PC-9 (cell line): ENCODE results near the gene NAXD. TPM values are rescaled to one million over a fixed set of nuclear protein-coding genes. Genes with fewer than 3 reads are reported as not detected.

Source experiments
- BruUV-seq: library from RNA; stranded (reverse); fragments of 400-500 nt; replicated peaks from 2 replicates; lab custom pipeline; 2021; lab: Mats Ljungman, UMichigan
- CTCF ChIA-PET: fragments of 300-600 bp; sonication (Branson Sonifier 250); formaldehyde crosslinking; loops from one replicate; lab custom pipeline; 2022; ENCODE audit warnings: antibody characterized with exemption; lab: Charles Lee
- POLR2A ChIA-PET: fragments of 300-600 bp; sonication (Branson Sonifier 250); formaldehyde crosslinking; loops from one replicate; lab custom pipeline; 2022; ENCODE audit warnings: antibody characterized with exemption; ENCODE audit not compliant: unreplicated experiment; lab: Charles Lee
- DNase-seq, 2 experiments: peaks; one replicate each; pipeline versions ENCODE4 v3.0.0 to v3.0.0-alpha.2; 2015 to 2022; ENCODE audit warnings: mixed read lengths in 1 of 2
- H2AFZ ChIP-seq: fragments of 200-600 bp; sonication (generic); 2 replicates; pipeline ENCODE4 v1.8.1; 2017; ENCODE audit warnings: antibody characterized with exemption
- H3F3A ChIP-seq: fragments of 200-600 bp; sonication (generic); 2 replicates; pipeline ENCODE4 v1.8.1; 2017; ENCODE audit warnings: antibody characterized with exemption, mild to moderate bottlenecking, low read depth; ENCODE audit not compliant: insufficient read depth
- H3K27ac ChIP-seq: fragments of 200-600 bp; sonication (generic); 2 replicates; pipeline ENCODE4 v1.6.1; 2016; ENCODE audit warnings: mixed run types
- H3K27me3 ChIP-seq: fragments of 200-600 bp; sonication (generic); 2 replicates; pipeline ENCODE4 v1.6.1; 2016; ENCODE audit warnings: low read depth, mixed run types; ENCODE audit not compliant: insufficient read depth
- H3K36me3 ChIP-seq: fragments of 200-600 bp; sonication (generic); 2 replicates; pipeline ENCODE4 v1.6.1; 2016; ENCODE audit warnings: low read depth, mixed run types
- H3K4me1 ChIP-seq: fragments of 200-600 bp; sonication (generic); replicated peaks from 2 replicates; pipeline ENCODE4 v1.6.1; 2016; ENCODE audit warnings: mixed run types; ENCODE audit not compliant: insufficient read depth
- H3K4me2 ChIP-seq: fragments of 200-600 bp; sonication (generic); 2 replicates; pipeline ENCODE4 v1.6.1; 2017; ENCODE audit warnings: mixed run types
- H3K4me3 ChIP-seq: fragments of 200-600 bp; sonication (generic); 2 replicates; pipeline ENCODE4 v1.6.1; 2016; ENCODE audit warnings: mixed run types
- H3K79me2 ChIP-seq: fragments of 200-600 bp; sonication (generic); 2 replicates; pipeline ENCODE4 v1.6.1; 2017; ENCODE audit warnings: low read depth, mixed run types
- H3K9me2 ChIP-seq: fragments of 200-600 bp; sonication (generic); 2 replicates; pipeline ENCODE4 v1.8.1; 2017; ENCODE audit warnings: mild to moderate bottlenecking; ENCODE audit not compliant: insufficient read depth
- H3K9me3 ChIP-seq: fragments of 200-600 bp; sonication (generic); 2 replicates; pipeline ENCODE4 v1.8.1; 2016; ENCODE audit warnings: low read depth; ENCODE audit not compliant: insufficient read depth
- H4K20me1 ChIP-seq: fragments of 200-600 bp; sonication (generic); 2 replicates; pipeline ENCODE4 v1.8.1; 2017; ENCODE audit not compliant: insufficient read depth
- EZH2 ChIP-seq: fragments of 200-600 bp; sonication (generic); IDR thresholded peaks from 2 replicates; pipeline ENCODE4 v1.8.0; 2017; ENCODE audit warnings: antibody characterized with exemption, low read depth
- intact Hi-C: fragments of 100-400 bp; cut with micrococcal nuclease; formaldehyde crosslinking; loops from one replicate; pipeline ENCODE4 v1.10.0; 2022; ENCODE audit not compliant: unreplicated experiment
- total RNA-seq: library from RNA; stranded (reverse); gene quantifications from 2 replicates; pipeline ENCODE4 v1.2.3, GENCODE V29; 2021
- TF ChIP-seq, protein P1 (sequence below): fragments of 200-600 bp; sonication (generic); conservative IDR thresholded peaks from 2 replicates; pipeline ENCODE4 v1.6.1; 2017; ENCODE audit warnings: mixed run types, antibody characterized with exemption, mild to moderate bottlenecking, moderate library complexity

Gene NAXD
- total RNA-seq, 1 experiment from 2014 or later = 30.2 TPM

DNA sequence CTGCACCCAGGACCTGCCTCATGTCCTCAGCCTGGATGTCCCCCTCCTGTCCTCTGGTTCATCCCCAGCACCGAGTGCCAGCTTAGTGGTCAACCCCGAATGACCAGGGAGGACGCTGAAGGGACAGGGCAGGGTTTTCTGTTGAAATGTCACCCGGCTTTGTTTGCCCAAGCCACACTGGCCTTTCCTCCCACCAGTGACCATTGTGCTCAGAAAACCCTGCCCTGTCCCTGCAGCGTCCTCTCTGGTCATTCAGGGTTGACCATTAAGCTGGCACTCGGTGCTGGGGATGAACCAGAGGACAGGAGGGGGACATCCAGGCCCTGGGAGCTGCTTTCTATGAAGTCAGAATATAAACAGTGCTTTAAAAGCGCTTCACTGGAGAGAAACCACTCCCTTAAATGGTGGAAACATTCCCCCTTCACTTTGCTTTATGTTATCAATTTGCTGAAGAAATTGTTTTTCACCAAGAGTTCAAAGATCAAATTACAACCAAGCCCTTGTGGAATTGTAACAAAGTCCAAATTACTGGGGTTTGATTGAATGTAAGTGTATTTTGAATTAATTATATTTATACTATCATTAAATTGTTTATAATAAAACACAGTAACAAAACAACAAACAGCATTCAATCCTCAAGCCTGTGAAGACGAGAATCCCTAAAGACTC, 69.2 kb downstream of the NAXD start:
- ChIA-PET CTCF (no interaction called here), POLR2A (no interaction called here)
- no peak for TF ChIP-seq EZH2
- TF ChIP-seq, protein P1, sequence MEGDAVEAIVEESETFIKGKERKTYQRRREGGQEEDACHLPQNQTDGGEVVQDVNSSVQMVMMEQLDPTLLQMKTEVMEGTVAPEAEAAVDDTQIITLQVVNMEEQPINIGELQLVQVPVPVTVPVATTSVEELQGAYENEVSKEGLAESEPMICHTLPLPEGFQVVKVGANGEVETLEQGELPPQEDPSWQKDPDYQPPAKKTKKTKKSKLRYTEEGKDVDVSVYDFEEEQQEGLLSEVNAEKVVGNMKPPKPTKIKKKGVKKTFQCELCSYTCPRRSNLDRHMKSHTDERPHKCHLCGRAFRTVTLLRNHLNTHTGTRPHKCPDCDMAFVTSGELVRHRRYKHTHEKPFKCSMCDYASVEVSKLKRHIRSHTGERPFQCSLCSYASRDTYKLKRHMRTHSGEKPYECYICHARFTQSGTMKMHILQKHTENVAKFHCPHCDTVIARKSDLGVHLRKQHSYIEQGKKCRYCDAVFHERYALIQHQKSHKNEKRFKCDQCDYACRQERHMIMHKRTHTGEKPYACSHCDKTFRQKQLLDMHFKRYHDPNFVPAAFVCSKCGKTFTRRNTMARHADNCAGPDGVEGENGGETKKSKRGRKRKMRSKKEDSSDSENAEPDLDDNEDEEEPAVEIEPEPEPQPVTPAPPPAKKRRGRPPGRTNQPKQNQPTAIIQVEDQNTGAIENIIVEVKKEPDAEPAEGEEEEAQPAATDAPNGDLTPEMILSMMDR = no peak
- H3K27ac ChIP-seq = no peak overlapping the region
- peaks cover 4% of the 10 kb centered on the region; the same call in 1 of the 2 replicates for H4K20me1 ChIP-seq
- no peaks in the 10 kb centered on the region for H3K4me1 ChIP-seq
- no peaks in the 10 kb centered on the region for H3K79me2 ChIP-seq
- no peak overlapping the region for H3K4me2 ChIP-seq
- H3K9me3 ChIP-seq = no peaks in the 10 kb centered on the region
- H3K36me3 ChIP-seq = peaks cover 18% of the 10 kb centered on the region
- no peak overlapping the region for H3K4me3 ChIP-seq
- no TSS peak for BruUV-seq
- no peaks in the 10 kb centered on the region for H3K27me3 ChIP-seq
- intact Hi-C loops = no loop called here
- H3F3A ChIP-seq = peaks cover 8% of the 10 kb centered on the region
- no peak for DNase-seq
- no peak overlapping the region for H2AFZ ChIP-seq
- H3K9me2 ChIP-seq = no peaks in the 10 kb centered on the region

DNA sequence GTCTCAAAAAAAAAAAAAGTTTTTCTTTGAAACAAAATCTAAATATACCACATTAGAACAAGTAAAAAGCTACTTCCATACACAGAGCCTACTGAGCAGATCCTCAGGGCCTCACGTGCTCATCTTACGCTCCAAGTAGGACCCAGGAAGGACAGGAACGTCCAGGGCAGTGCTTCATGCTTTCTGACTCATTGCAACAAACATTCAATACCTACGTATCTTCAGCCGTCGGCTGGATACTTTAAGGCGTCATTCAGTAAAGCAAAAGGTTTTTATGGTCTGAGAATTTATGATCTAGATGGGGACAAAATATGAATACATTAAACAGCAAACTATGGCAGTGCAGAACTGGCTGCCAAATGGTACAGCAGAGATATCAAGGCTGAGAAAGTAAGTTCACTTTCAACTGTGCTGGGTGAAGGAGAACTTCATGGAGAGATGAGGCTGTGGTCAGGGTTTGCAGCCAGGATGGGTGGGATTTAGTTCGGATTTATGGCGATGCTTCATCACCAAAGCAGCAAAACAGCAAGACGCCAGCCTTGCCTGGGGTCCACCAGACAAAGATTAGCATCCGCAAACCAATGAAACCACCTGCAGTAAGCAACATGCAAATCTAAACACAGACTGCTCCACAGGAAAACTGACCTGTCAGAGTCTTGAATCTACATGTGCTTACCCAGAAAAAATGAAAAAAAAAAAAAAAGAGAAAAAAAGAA, 70.1 kb downstream of the NAXD start:
- intact Hi-C loops = no loop called here
- no peaks in the 10 kb centered on the region for H3K9me2 ChIP-seq
- H3F3A ChIP-seq = peaks cover 8% of the 10 kb centered on the region
- no peak for DNase-seq
- TF ChIP-seq, protein P1 = no peak
- TF ChIP-seq EZH2 = no peak
- BruUV-seq = no TSS peak
- no peak overlapping the region for H3K27ac ChIP-seq
- H3K9me3 ChIP-seq = no peaks in the 10 kb centered on the region
- ChIA-PET CTCF (no interaction called here), POLR2A (no interaction called here)
- peaks cover 4% of the 10 kb centered on the region; the same call in 1 of the 2 replicates for H4K20me1 ChIP-seq
- H3K4me3 ChIP-seq = no peak overlapping the region
- no peaks in the 10 kb centered on the region for H3K27me3 ChIP-seq
- H3K36me3 ChIP-seq = peaks cover 18% of the 10 kb centered on the region
- no peak overlapping the region for H3K4me2 ChIP-seq
- H2AFZ ChIP-seq = no peak overlapping the region
- H3K4me1 ChIP-seq = no peaks in the 10 kb centered on the region
- H3K79me2 ChIP-seq = no peaks in the 10 kb centered on the region

DNA sequence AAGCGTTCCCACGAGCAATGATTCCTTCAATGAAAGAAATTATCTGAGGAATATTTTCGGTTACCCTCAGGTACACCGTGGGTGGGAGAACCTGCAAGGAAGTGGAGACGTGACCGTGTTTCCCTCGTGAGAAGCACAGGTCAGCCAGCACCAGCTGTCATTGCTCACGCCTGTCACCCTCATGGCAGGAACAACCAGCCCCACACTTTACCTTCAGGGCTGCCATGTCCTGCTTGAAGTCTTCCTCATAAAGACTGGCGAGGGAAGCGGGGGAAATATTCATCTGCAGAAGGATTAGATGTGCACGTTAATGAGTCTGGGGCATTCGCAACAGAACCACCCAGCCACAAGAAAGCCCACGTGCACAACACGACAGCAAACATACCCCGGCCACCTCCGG, 72.4 kb downstream of the NAXD start:
- no peak overlapping the region for H3K27ac ChIP-seq
- H3K27me3 ChIP-seq = no peaks in the 10 kb centered on the region
- H3K9me2 ChIP-seq = no peaks in the 10 kb centered on the region
- H3K9me3 ChIP-seq = no peaks in the 10 kb centered on the region
- TF ChIP-seq, protein P1 = no peak
- no peak for TF ChIP-seq EZH2
- H3K36me3 ChIP-seq = peaks cover 12% of the 10 kb centered on the region; the same call in 1 of the 2 replicates
- ChIA-PET POLR2A (no interaction called here), CTCF (no interaction called here)
- H3K4me2 ChIP-seq = no peak overlapping the region
- H3K4me3 ChIP-seq = no peak overlapping the region
- H3K4me1 ChIP-seq = no peaks in the 10 kb centered on the region
- no peaks in the 10 kb centered on the region for H3K79me2 ChIP-seq
- no TSS peak for BruUV-seq
- peaks cover 4% of the 10 kb centered on the region; the same call in 1 of the 2 replicates for H4K20me1 ChIP-seq
- peaks cover 11% of the 10 kb centered on the region; the same call in 1 of the 2 replicates for H3F3A ChIP-seq
- DNase-seq = no peak
- no peak overlapping the region for H2AFZ ChIP-seq
- intact Hi-C loops = no loop called here
